Stomach (tissue), 9 donors: ENCODE measurements around the gene CIC. TPM values are rescaled to one million over a fixed set of nuclear protein-coding genes. Genes with fewer than 3 reads are reported as not detected.

Experiments used
- DNase-seq, 2 donors: peaks; one replicate each; pipeline versions ENCODE4 v3.0.0 to v3.0.0-alpha.2; 2013 to 2019
- H3K27ac ChIP-seq, 5 donors: fragments of 200-600 bp in 4 of 5; sonication (generic) in 4 of 5; one replicate each; pipeline ENCODE4 v1.5.1; 2013 to 2019; ENCODE audit warnings: mild to moderate bottlenecking in 1 of 5, moderate library complexity in 1 of 5
- H3K27me3 ChIP-seq, 3 donors: fragments of 200-600 bp; sonication (generic); one replicate each; pipeline ENCODE4 v1.5.1; 2017 to 2019; ENCODE audit warnings: mixed run types in 1 of 3
- H3K36me3 ChIP-seq, 4 donors: fragments of 200-600 bp; sonication (generic); 1 replicate in 3 of 4; 2 replicates in 1 of 4; pipeline ENCODE4 v1.5.1; 2016 to 2019
- H3K4me1 ChIP-seq, 4 donors: fragments of 200-600 bp; sonication (generic); one replicate each; pipeline ENCODE4 v1.5.1; 2016 to 2019
- H3K4me3 ChIP-seq, 4 donors: fragments of 200-600 bp; sonication (generic) in 3 of 4; one replicate each; pipeline ENCODE4 v1.5.1; 2016 to 2019; ENCODE audit warnings: mild to moderate bottlenecking in 1 of 4
- H3K9me3 ChIP-seq, 4 donors: fragments of 200-600 bp; sonication (generic); one replicate each; pipeline ENCODE4 v1.5.1; 2016 to 2019
- CTCF ChIP-seq, 7 experiments: fragments of 450-650 bp in 4 of 7; fragments of 200-600 bp in 3 of 7; sonication (generic) in 3 of 7; IDR thresholded peaks; one replicate each; pipeline ENCODE4 v1.5.1; 2016 to 2019; ENCODE audit warnings: antibody characterized with exemption in 7 of 7, control low read depth in 2 of 7, mild to moderate bottlenecking in 1 of 7
- EP300 ChIP-seq: sonication (generic); formaldehyde crosslinking; IDR thresholded peaks from one replicate; pipeline ENCODE4 v1.6.1; 2017; ENCODE audit warnings: antibody characterized with exemption
- POLR2A ChIP-seq, 4 donors: fragments of 450-650 bp; IDR thresholded peaks; one replicate each; pipeline ENCODE4 v1.6.1; 2016; ENCODE audit warnings: antibody characterized with exemption in 4 of 4, control low read depth in 2 of 4, mild to moderate bottlenecking in 1 of 4, moderate library complexity in 1 of 4
- POLR2AphosphoS5 ChIP-seq, 3 donors: sonication (generic); formaldehyde crosslinking; IDR thresholded peaks; one replicate each; pipeline ENCODE4 v1.6.1; 2016; ENCODE audit warnings: antibody characterized with exemption in 3 of 3
- WGBS, 5 donors: extraction: QIAGEN DNeasy Blood & Tissue Kit in 3 of 5; methylation state at CpG; one replicate each; pipeline versions ENCODE4 v1.1.5 to v1.1.7; 2013 to 2018; 5-methylcytosine and 5-hydroxymethylcytosine counted together
- intact Hi-C: fragments of 100-400 bp; cut with DNase I; formaldehyde crosslinking; loops from one replicate; pipeline ENCODE4 v1.15.1; 2023; ENCODE audit warnings: low total_unique reads
- polyA plus RNA-seq, 3 donors: library from polyadenylated mRNA; stranded (reverse); fragments of 200-250 nt; gene quantifications; one replicate each; pipeline ENCODE4 v1.2.3, GENCODE V29; 2013
- total RNA-seq, 5 donors: library from RNA; depleted of rRNA; stranded (reverse); fragments of >200 nt; gene quantifications; one replicate each; pipeline versions ENCODE4 v1.1.0 to v1.2.3, GENCODE V29; 2014 to 2016
- donor health status: healthy with polysubstance abuse.
- donor health status: Bipolar disorder and iron deficiency.
- donor health status: healthy.

The CIC gene
- total and polyA plus RNA-seq, 8 donors = 15.4 to 60.3 (median 26.6) TPM

- Histone ChIP-seq H3K27ac (no peak within 1 kb of the TSS), H3K4me3 (peak within 1 kb of the TSS; percentile 47 to 65 (median 48)), H3K36me3 (no peaks in the 10 kb centered on the region), H3K4me1 (peaks cover 13 to 23% (median 18%) of the 10 kb centered on the region in 4 donors), H3K27me3 (peaks cover 2 to 66% (median 27%) of the 10 kb centered on the region in 3 donors), H3K9me3 (no peaks in the 10 kb centered on the region)
- 0 to 1% (median 1%) methylated on average over 31 to 67 of the region's 67 CpGs for WGBS, 5 donors
- DNase-seq = peak; percentile 56 to 88
- TF ChIP-seq EP300 (no peak), CTCF (IDR thresholded peaks at IDR 0.05) (no peak), POLR2AphosphoS5 (IDR thresholded peaks at IDR 0.05) (no peak), POLR2A (IDR thresholded peaks at IDR 0.05) (no peak)
- intact Hi-C loops = no loop called here
Measured at GRCh38 chr19:42313096-42313839, 44.2 kb downstream of the CIC start, which contains the start of gene TMEM145. TMEM145 (plus strand) TSS chr19:42313309; CDS start chr19:42313377, 68 bp downstream.

GRCh38 chr19:42313840-42314755 lies 45.0 kb downstream of the CIC start:
- intact Hi-C loops = no loop called here
- peak overlapping the region; percentile 47 to 65 (median 48) for H3K4me3 ChIP-seq
- WGBS, 5 donors = 25 to 34% (median 33%) methylated on average over 25 to 26 of the region's 26 CpGs
- peaks cover 13 to 23% (median 18%) of the 10 kb centered on the region in 4 donors for H3K4me1 ChIP-seq
- TF ChIP-seq POLR2A (IDR thresholded peaks at IDR 0.05) = no peak
- no peak for TF ChIP-seq POLR2AphosphoS5 (IDR thresholded peaks at IDR 0.05)
- TF ChIP-seq CTCF (IDR thresholded peaks at IDR 0.05) = no peak
- TF ChIP-seq EP300 = no peak
- DNase-seq = no peak
- no peak overlapping the region for H3K27ac ChIP-seq
- H3K9me3 ChIP-seq = no peaks in the 10 kb centered on the region
- H3K27me3 ChIP-seq = peaks cover 2 to 66% (median 27%) of the 10 kb centered on the region in 3 donors
- H3K36me3 ChIP-seq = no peaks in the 10 kb centered on the region

GRCh38 chr19:42315024-42315423 lies 46.0 kb downstream of the CIC start:
- 61 to 72% (median 70%) methylated on average over 5 of the region's 5 CpGs for WGBS, 5 donors
- Histone ChIP-seq H3K9me3 (no peaks in the 10 kb centered on the region), H3K4me1 (peaks cover 13 to 23% (median 18%) of the 10 kb centered on the region in 4 donors), H3K36me3 (no peaks in the 10 kb centered on the region), H3K27me3 (peaks cover 2 to 61% (median 27%) of the 10 kb centered on the region in 3 donors), H3K4me3 (no peak overlapping the region), H3K27ac (no peak overlapping the region)
- intact Hi-C loops = no loop called here
- no peak for TF ChIP-seq POLR2AphosphoS5 (IDR thresholded peaks at IDR 0.05)
- TF ChIP-seq EP300 = no peak
- no peak for TF ChIP-seq CTCF (IDR thresholded peaks at IDR 0.05)
- no peak for TF ChIP-seq POLR2A (IDR thresholded peaks at IDR 0.05)
- no peak for DNase-seq
